HEK293 (cell line): Measurements from ENCODE around the gene S100A3.
A peak's percentile ranks its signal among the peaks of the same experiment; 100 is the strongest.

Experiments
- CTCF ChIA-PET: fragments of 350-600 bp; formaldehyde crosslinking; extraction: SDS; loops from one replicate; lab custom pipeline; 2021; ENCODE audit warnings: antibody characterized with exemption; lab: Yijun Ruan, JAX
- POLR2A ChIA-PET: fragments of 300-600 bp; formaldehyde crosslinking; extraction: SDS; loops from one replicate; lab custom pipeline; 2020; ENCODE audit warnings: antibody characterized with exemption, inconsistent platforms; lab: Yijun Ruan, JAX
- H3K27ac ChIP-seq: fragments of 200-500 bp; sonication (Bioruptor generic); 2 replicates; pipeline ENCODE4 v1.5.1; 2014; ENCODE audit warnings: low read depth, low read length, control low read depth, inconsistent platforms; ENCODE audit errors: extremely low read depth
- H3K36me3 ChIP-seq, 2 experiments: fragments of 200-500 bp in 1 of 2; sonication (Bioruptor generic) in 1 of 2; 1 replicate in 1 of 2; 2 replicates in 1 of 2; pipeline ENCODE4 v1.5.1; 2014 to 2017; ENCODE audit warnings: inconsistent platforms in 2 of 2, low read length in 2 of 2; ENCODE audit not compliant: control insufficient read depth in 2 of 2, insufficient read depth in 1 of 2
- H3K4me1 ChIP-seq: fragments of 200-500 bp; sonication (Bioruptor generic); 2 replicates; pipeline ENCODE4 v1.5.1; 2014; ENCODE audit warnings: mild to moderate bottlenecking, low read length, inconsistent platforms; ENCODE audit not compliant: control insufficient read depth, insufficient read depth
- H3K4me3 ChIP-seq: 2 replicates; pipeline ENCODE4 v1.5.1; 2011; ENCODE audit warnings: low read depth, mild to moderate bottlenecking, control low read depth, low read length, moderate library complexity
- H3K9me3 ChIP-seq: fragments of 200-500 bp; sonication (Bioruptor generic); 2 replicates; pipeline ENCODE4 v1.5.1; 2014; ENCODE audit warnings: low read depth, low read length, inconsistent platforms; ENCODE audit not compliant: control insufficient read depth, insufficient read depth
- GLIS1 ChIP-seq: fragments of 450-650 bp; formaldehyde crosslinking; IDR thresholded peaks from 2 replicates; pipeline ENCODE4 v1.5.1; 2016; ENCODE audit warnings: missing biosample characterization, missing genetic modification characterization
- SCRT2 ChIP-seq: fragments of 450-650 bp; formaldehyde crosslinking; IDR thresholded peaks from 2 replicates; pipeline ENCODE4 v1.5.1; 2016; ENCODE audit warnings: missing biosample characterization, missing genetic modification characterization
- ZIC2 ChIP-seq: fragments of 450-650 bp; formaldehyde crosslinking; IDR thresholded peaks from 2 replicates; pipeline ENCODE4 v1.5.1; 2016; ENCODE audit warnings: missing biosample characterization, missing genetic modification characterization
- ZNF16 ChIP-seq: fragments of 450-650 bp; formaldehyde crosslinking; IDR thresholded peaks from 2 replicates; pipeline ENCODE4 v1.5.1; 2016; ENCODE audit warnings: low read depth, missing biosample characterization, missing genetic modification characterization
- ZNF366 ChIP-seq: fragments of 450-650 bp; formaldehyde crosslinking; conservative IDR thresholded peaks from 2 replicates; pipeline ENCODE4 v1.5.1; 2016; ENCODE audit warnings: missing biosample characterization, missing genetic modification characterization
- ZNF518A ChIP-seq: fragments of 450-650 bp; formaldehyde crosslinking; conservative IDR thresholded peaks from 2 replicates; pipeline ENCODE4 v1.5.1; 2016; ENCODE audit warnings: low read depth, missing biosample characterization, missing genetic modification characterization
- ZNF549 ChIP-seq: fragments of 450-650 bp; IDR thresholded peaks from 2 replicates; pipeline ENCODE4 v1.5.1; 2018; ENCODE audit warnings: missing biosample characterization, missing genetic modification characterization, mild to moderate bottlenecking, inconsistent platforms, moderate library complexity
- ZNF600 ChIP-seq: fragments of 450-650 bp; formaldehyde crosslinking; IDR thresholded peaks from 2 replicates; pipeline ENCODE4 v1.5.1; 2016; ENCODE audit warnings: missing biosample characterization, missing genetic modification characterization
- ZNF658 ChIP-seq: fragments of 450-650 bp; formaldehyde crosslinking; IDR thresholded peaks from 2 replicates; pipeline ENCODE4; 2016; ENCODE audit warnings: missing biosample characterization, missing genetic modification characterization
- ZNF660 ChIP-seq: fragments of 450-650 bp; IDR thresholded peaks from 2 replicates; pipeline ENCODE4 v1.5.1; 2018; ENCODE audit warnings: missing biosample characterization, mild to moderate bottlenecking, missing genetic modification characterization
- ZNF692 ChIP-seq: fragments of 450-650 bp; formaldehyde crosslinking; IDR thresholded peaks from 2 replicates; pipeline ENCODE4 v1.5.1; 2016; ENCODE audit warnings: missing biosample characterization, missing genetic modification characterization
- TF ChIP-seq, protein P1 (sequence below): fragments of 450-650 bp; formaldehyde crosslinking; IDR thresholded peaks from 2 replicates; pipeline ENCODE4 v1.5.1; 2016; ENCODE audit warnings: missing biosample characterization, missing genetic modification characterization
- TF ChIP-seq, protein P2 (sequence below): sonication (generic); formaldehyde crosslinking; IDR thresholded peaks from 2 replicates; pipeline ENCODE4 v1.8.1; 2022; ENCODE audit warnings: mild to moderate bottlenecking, moderate library complexity, missing genetic modification reagents

S100A3 gene

DNA sequence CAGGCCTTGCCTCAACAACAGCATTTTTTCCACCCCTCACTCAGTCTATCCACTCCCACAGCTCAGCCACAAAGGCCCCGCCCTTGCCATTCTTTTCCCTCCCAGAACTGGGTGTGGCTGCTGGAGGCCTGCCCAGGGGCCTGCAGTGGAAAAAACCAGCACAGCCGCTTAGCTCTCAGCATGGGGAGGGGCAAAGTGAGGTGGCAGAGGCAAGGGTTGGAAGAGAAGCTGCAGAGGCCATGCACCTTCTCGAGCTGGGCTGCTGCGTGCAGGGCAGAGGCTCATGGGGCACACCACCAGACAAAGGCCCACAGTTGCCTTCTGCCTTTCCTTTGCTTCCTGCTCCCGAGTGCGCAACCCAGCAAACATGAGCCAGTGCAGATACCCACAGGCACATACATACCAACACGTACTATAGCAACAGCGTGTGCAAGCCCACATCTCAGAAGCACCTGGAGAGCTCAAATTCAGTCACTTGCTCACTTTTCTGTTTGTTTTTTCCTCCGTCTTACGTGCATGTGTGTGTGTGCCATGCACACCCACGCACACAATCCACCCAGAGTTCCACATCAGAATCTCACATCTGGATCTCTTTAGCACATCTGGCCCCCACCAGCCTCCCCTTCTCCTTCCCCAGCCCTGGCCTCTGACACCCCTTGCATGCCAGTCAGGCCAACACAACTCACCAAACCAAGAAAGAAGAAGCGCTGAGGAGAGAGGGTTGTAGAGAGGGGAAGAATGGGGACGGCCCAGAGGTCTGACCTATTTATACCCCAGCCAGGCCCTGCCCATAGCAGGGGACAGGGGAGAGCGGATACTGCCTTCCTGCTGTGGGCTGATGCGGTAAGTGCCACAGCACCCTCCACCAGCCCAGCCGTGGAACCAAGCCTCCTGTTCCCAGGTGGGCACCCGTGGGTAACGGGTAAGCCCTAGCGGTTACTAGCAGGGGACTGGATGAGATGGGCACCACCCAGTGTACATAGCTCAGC, 3.7 kb downstream of the S100A3 start, which contains the start of gene S100A4 (continued):
- TF ChIP-seq, protein P1, sequence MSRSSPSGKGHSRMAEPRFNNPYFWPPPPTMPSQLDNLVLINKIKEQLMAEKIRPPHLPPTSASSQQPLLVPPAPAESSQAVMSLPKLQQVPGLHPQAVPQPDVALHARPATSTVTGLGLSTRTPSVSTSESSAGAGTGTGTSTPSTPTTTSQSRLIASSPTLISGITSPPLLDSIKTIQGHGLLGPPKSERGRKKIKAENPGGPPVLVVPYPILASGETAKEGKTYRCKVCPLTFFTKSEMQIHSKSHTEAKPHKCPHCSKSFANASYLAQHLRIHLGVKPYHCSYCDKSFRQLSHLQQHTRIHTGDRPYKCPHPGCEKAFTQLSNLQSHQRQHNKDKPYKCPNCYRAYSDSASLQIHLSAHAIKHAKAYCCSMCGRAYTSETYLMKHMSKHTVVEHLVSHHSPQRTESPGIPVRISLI (tag by site-specific recombination) = peak; percentile 77
- TF ChIP-seq ZNF518A (tag by site-specific recombination) (no peak), ZNF600 (tag by site-specific recombination) (peak; percentile 85)

DNA sequence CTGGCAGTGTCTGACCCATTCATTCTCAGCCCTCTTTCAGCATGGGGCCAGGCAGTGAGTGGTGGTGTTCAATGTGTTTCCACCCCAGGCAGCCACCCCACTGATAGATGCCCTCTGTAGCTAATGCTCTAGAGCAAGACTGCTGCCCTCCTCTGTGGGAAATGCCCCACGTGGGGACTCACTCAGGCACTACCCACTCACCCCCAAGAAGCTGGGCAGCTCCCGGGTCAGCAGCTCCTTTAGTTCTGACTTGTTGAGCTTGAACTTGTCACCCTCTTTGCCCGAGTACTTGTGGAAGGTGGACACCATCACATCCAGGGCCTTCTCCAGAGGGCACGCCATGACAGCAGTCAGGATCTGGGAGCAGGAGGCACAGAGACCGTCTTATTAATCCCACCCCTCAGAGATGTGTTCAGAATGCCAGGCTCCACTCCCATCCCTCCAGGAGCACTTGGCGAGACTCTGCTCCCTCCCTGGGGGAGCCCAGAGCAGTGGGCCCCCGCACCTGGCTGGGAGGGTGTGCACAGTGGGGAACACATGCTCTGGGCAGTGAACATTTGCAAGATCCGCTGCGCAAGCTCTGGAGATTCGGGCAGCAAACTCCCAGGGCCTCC, 4.5 kb downstream of the S100A3 start:
- Histone ChIP-seq H3K27ac (peak overlapping the region; percentile 11; the same call in 1 of the 2 replicates), H3K9me3 (no peaks in the 10 kb centered on the region), H3K4me1 (peaks cover 2% of the 10 kb centered on the region; the same call in 1 of the 2 replicates), H3K4me3 (no peak overlapping the region), H3K36me3 (no peaks in the 10 kb centered on the region)
- CTCF ChIA-PET = interaction anchor here (0.6 to 4.1 kb wide), 7 partner anchors 11 to 402 kb away, joined by 3 to 26 read pairs (median 6); partner anchors contain the start of gene S100A13
- POLR2A ChIA-PET = interaction anchor here (0.7 to 2.1 kb wide), 10 partner anchors 9 to 93 kb away, joined by 3 to 27 read pairs (median 4); partner anchors contain the start of genes S100A13, S100A2 and S100A6
- no peak for TF ChIP-seq SCRT2 (tag by site-specific recombination)
- peak; percentile 59 for TF ChIP-seq ZIC2 (tag by site-specific recombination)
- peak; percentile 70 for TF ChIP-seq GLIS1
- TF ChIP-seq, protein P2, sequence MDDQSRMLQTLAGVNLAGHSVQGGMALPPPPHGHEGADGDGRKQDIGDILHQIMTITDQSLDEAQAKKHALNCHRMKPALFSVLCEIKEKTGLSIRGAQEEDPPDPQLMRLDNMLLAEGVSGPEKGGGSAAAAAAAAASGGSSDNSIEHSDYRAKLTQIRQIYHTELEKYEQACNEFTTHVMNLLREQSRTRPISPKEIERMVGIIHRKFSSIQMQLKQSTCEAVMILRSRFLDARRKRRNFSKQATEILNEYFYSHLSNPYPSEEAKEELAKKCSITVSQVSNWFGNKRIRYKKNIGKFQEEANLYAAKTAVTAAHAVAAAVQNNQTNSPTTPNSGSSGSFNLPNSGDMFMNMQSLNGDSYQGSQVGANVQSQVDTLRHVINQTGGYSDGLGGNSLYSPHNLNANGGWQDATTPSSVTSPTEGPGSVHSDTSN = no peak
- no peak for TF ChIP-seq ZNF660 (tag by site-specific recombination)

DNA sequence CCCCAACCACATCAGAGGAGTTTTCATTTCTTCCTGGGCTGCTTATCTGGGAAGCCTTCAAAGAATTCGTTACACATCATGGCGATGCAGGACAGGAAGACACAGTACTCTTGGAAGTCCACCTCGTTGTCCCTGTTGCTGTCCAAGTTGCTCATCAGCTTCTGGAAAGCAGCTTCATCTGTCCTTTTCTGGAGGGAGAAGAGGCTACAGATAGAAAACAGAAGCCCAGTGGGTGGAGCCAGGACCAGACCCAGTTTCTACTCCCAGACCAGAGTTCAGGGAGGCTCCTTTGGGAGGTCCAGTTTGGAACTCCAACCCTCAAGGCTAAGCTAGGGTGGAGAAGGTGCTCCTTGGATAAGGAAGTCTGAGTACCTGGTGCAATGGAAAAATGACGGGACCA, 5.3 kb downstream of the S100A3 start:
- POLR2A ChIA-PET = interaction anchor here (1.1 kb wide), 2 partner anchors 12 to 14 kb away, joined by 3 read pairs; no protein-coding TSS in a partner anchor
- Histone ChIP-seq H3K4me1 (peaks cover 2% of the 10 kb centered on the region; the same call in 1 of the 2 replicates), H3K27ac (no peak overlapping the region), H3K9me3 (no peaks in the 10 kb centered on the region), H3K4me3 (no peak overlapping the region), H3K36me3 (no peaks in the 10 kb centered on the region)
- CTCF ChIA-PET = interaction anchor here (0.6 to 4.1 kb wide), 4 partner anchors 9 to 33 kb away, joined by 3 to 26 read pairs (median 14); no protein-coding TSS in a partner anchor
- TF ChIP-seq ZNF658 (tag by site-specific recombination) (no peak), ZNF366 (no peak), ZNF16 (tag by site-specific recombination) (no peak), ZNF692 (no peak), ZNF549 (tag by site-specific recombination) (no peak)
